Neuronal stem cell (in vitro differentiated cells): ENCODE results near the gene FGF1.

Source experiments
- DNase-seq: peaks from one replicate; pipeline ENCODE4 v3.0.0-alpha.2; 2013; ENCODE audit warnings: low spot score
- H2AFZ ChIP-seq: one replicate; pipeline ENCODE4 v1.6.1; 2013; ENCODE audit warnings: mild to moderate bottlenecking, low read length, inconsistent platforms
- H2AK5ac ChIP-seq: 2 replicates; pipeline ENCODE4 v1.6.1; 2013; ENCODE audit warnings: low read depth, mild to moderate bottlenecking, inconsistent platforms, low read length, moderate library complexity, mixed read lengths
- H2BK120ac ChIP-seq: 2 replicates; pipeline ENCODE4 v1.6.1; 2013; ENCODE audit warnings: low read depth, mild to moderate bottlenecking, inconsistent platforms, low read length, moderate library complexity, mixed read lengths
- H2BK12ac ChIP-seq: one replicate; pipeline ENCODE4 v1.6.1; 2013; ENCODE audit warnings: low read length, inconsistent platforms
- H2BK15ac ChIP-seq: 2 replicates; pipeline ENCODE4 v1.6.1; 2013; ENCODE audit warnings: mild to moderate bottlenecking, low read length, inconsistent platforms, mixed read lengths
- H2BK5ac ChIP-seq: one replicate; pipeline ENCODE4 v1.6.1; 2013; ENCODE audit warnings: inconsistent platforms, mild to moderate bottlenecking, low read length, moderate library complexity
- H3K14ac ChIP-seq: one replicate; pipeline ENCODE4 v1.6.1; 2013; ENCODE audit warnings: low read length, inconsistent platforms
- H3K18ac ChIP-seq: 2 replicates; pipeline ENCODE4 v1.6.1; 2013; ENCODE audit warnings: low read length, inconsistent platforms
- H3K23ac ChIP-seq: 2 replicates; pipeline ENCODE4 v1.6.1; 2013; ENCODE audit warnings: low read depth, mild to moderate bottlenecking, mixed read lengths, low read length, inconsistent platforms; ENCODE audit not compliant: poor library complexity
- H3K27ac ChIP-seq: replicated peaks from 3 replicates; pipeline ENCODE4 v1.5.1; 2013; ENCODE audit warnings: low read length, inconsistent platforms
- H3K27me3 ChIP-seq, 3 experiments: 2 replicates each; pipeline ENCODE4 v1.6.1; 2013; ENCODE audit warnings: low read length in 3 of 3, mild to moderate bottlenecking in 2 of 3, inconsistent platforms in 1 of 3, low read depth in 1 of 3, mixed read lengths in 1 of 3, moderate library complexity in 1 of 3; ENCODE audit not compliant: control insufficient read depth in 3 of 3, insufficient read depth in 3 of 3
- H3K36me3 ChIP-seq, 2 donors: replicated peaks in 1 of 2; 2 replicates each; pipeline ENCODE4 v1.6.1; 2013; ENCODE audit warnings: low read length in 2 of 2; ENCODE audit not compliant: control insufficient read depth in 2 of 2, insufficient read depth in 2 of 2
- H3K4ac ChIP-seq: 2 replicates; pipeline ENCODE4 v1.6.1; 2013; ENCODE audit warnings: inconsistent platforms, mild to moderate bottlenecking, low read length, moderate library complexity
- H3K4me1 ChIP-seq, 2 donors: 1 replicate in 1 of 2; 2 replicates in 1 of 2; pipeline ENCODE4 v1.6.1; 2013; ENCODE audit warnings: low read length in 2 of 2, low read depth in 1 of 2; ENCODE audit not compliant: control insufficient read depth in 2 of 2, insufficient read depth in 1 of 2
- H3K4me2 ChIP-seq: one replicate; pipeline ENCODE4 v1.6.1; 2013; ENCODE audit warnings: mild to moderate bottlenecking, low read length, inconsistent platforms; ENCODE audit not compliant: insufficient read depth, poor library complexity, severe bottlenecking
- H3K4me3 ChIP-seq, 2 donors: 2 replicates each; pipeline ENCODE4 v1.5.1; 2013; ENCODE audit warnings: low read length in 2 of 2, mild to moderate bottlenecking in 2 of 2, inconsistent platforms in 1 of 2, moderate library complexity in 1 of 2
- H3K79me1 ChIP-seq: one replicate; pipeline ENCODE4 v1.6.1; 2013; ENCODE audit warnings: low read depth, mild to moderate bottlenecking, inconsistent platforms, low read length, moderate library complexity
- H3K9ac ChIP-seq: one replicate; pipeline ENCODE4 v1.6.1; 2013; ENCODE audit warnings: mild to moderate bottlenecking, low read depth, low read length, inconsistent platforms; ENCODE audit not compliant: poor library complexity
- H3K9me3 ChIP-seq, 2 donors: replicated peaks in 1 of 2; 2 replicates each; pipeline versions ENCODE3 to v1.6.1; 2013; ENCODE audit warnings: low read length in 2 of 2, mild to moderate bottlenecking in 2 of 2, inconsistent platforms in 1 of 2, low read depth in 1 of 2, mixed read lengths in 1 of 2, moderate library complexity in 1 of 2; ENCODE audit not compliant: control insufficient read depth in 2 of 2, insufficient read depth in 1 of 2
- H4K8ac ChIP-seq: one replicate; pipeline ENCODE4 v1.6.1; 2013; ENCODE audit warnings: low read depth, mild to moderate bottlenecking, inconsistent platforms, low read length, moderate library complexity
- H4K91ac ChIP-seq: one replicate; pipeline ENCODE4 v1.6.1; 2013; ENCODE audit warnings: low read length, low read depth, mild to moderate bottlenecking, inconsistent platforms; ENCODE audit not compliant: poor library complexity
- WGBS, 2 donors: extraction: QIAGEN DNeasy Blood & Tissue Kit; methylation state at CpG; one replicate each; pipeline ENCODE4 v1.1.7; 2013; ENCODE audit warnings: missing lambda C conversion rate in 2 of 2, mixed read lengths in 1 of 2; ENCODE audit not compliant: insufficient read length in 2 of 2, insufficient replicate concordance in 1 of 2; ENCODE audit errors: extremely low coverage in 2 of 2; 5-methylcytosine and 5-hydroxymethylcytosine counted together

FGF1 gene

GRCh38 chr5:142561029-142561428 lies 124.9 kb downstream of the FGF1 start:
- H3K27me3 ChIP-seq, result no peaks in the 10 kb centered on the region
- no peak for DNase-seq
- no peak overlapping the region for H2AFZ ChIP-seq
- no peak overlapping the region for H2BK120ac ChIP-seq
- H3K18ac ChIP-seq, result no peak overlapping the region
- no peak overlapping the region for H3K4me2 ChIP-seq
- WGBS, 2 donors, result no CpG with 5 or more reads among the region's 2 CpGs
- H4K91ac ChIP-seq, result no peak overlapping the region
- H3K23ac ChIP-seq, result no peak overlapping the region
- no peak overlapping the region for H2BK5ac ChIP-seq
- H3K4me3 ChIP-seq, result no peak overlapping the region
- no peak overlapping the region for H2AK5ac ChIP-seq
- no peaks in the 10 kb centered on the region for H3K36me3 ChIP-seq
- no peak overlapping the region for H3K27ac ChIP-seq
- peaks cover 0 to 4% of the 10 kb centered on the region in 2 donors for H3K9me3 ChIP-seq
- H3K79me1 ChIP-seq, result no peaks in the 10 kb centered on the region
- no peak overlapping the region for H3K9ac ChIP-seq
- no peak overlapping the region for H2BK12ac ChIP-seq
- H3K4ac ChIP-seq, result no peak overlapping the region
- no peak overlapping the region for H3K14ac ChIP-seq
- no peak overlapping the region for H2BK15ac ChIP-seq
- H3K4me1 ChIP-seq, result no peaks in the 10 kb centered on the region
- H4K8ac ChIP-seq, result no peak overlapping the region

GRCh38 chr5:142552107-142552506 lies 133.8 kb downstream of the FGF1 start:
- no peak overlapping the region for H3K4ac ChIP-seq
- peak overlapping the region; percentile 52 for H3K4me2 ChIP-seq
- no peak overlapping the region for H2BK15ac ChIP-seq
- H3K9me3 ChIP-seq, result no peaks in the 10 kb centered on the region
- no peaks in the 10 kb centered on the region for H3K79me1 ChIP-seq
- H3K27ac ChIP-seq, result no peak overlapping the region
- H3K18ac ChIP-seq, result no peak overlapping the region
- H3K27me3 ChIP-seq, result no peaks in the 10 kb centered on the region
- H2AK5ac ChIP-seq, result no peak overlapping the region
- no peak overlapping the region for H4K8ac ChIP-seq
- H2BK5ac ChIP-seq, result no peak overlapping the region
- WGBS, 2 donors, result no CpG with 5 or more reads among the region's 6 CpGs
- H2BK12ac ChIP-seq, result no peak overlapping the region
- no peak overlapping the region for H3K9ac ChIP-seq
- peak overlapping the region; percentile 90 for H2AFZ ChIP-seq
- H2BK120ac ChIP-seq, result no peak overlapping the region
- H3K14ac ChIP-seq, result no peak overlapping the region
- no peak for DNase-seq
- no peak overlapping the region for H3K23ac ChIP-seq
- H3K36me3 ChIP-seq, result no peaks in the 10 kb centered on the region
- H3K4me3 ChIP-seq, result no peak overlapping the region
- peaks cover 0 to 24% of the 10 kb centered on the region in 2 donors for H3K4me1 ChIP-seq
- H4K91ac ChIP-seq, result no peak overlapping the region

GRCh38 chr5:142551338-142552067 lies 134.4 kb downstream of the FGF1 start:
- Histone ChIP-seq H2AFZ (peak overlapping the region; percentile 90), H3K18ac (peak overlapping the region; percentile 31), H3K79me1 (no peaks in the 10 kb centered on the region), H3K4me2 (peak overlapping the region; percentile 52), H3K27me3 (no peaks in the 10 kb centered on the region), H2BK12ac (no peak overlapping the region), H3K4ac (no peak overlapping the region), H3K9ac (no peak overlapping the region), H2BK5ac (no peak overlapping the region), H4K91ac (no peak overlapping the region), H3K27ac (no peak overlapping the region), H3K14ac (no peak overlapping the region), H2AK5ac (no peak overlapping the region), H3K4me3 (peak overlapping the region in 1 of 2 donors; percentile 44), H2BK120ac (no peak overlapping the region), H3K4me1 (peaks cover 0 to 24% of the 10 kb centered on the region in 2 donors), H3K36me3 (no peaks in the 10 kb centered on the region), H2BK15ac (no peak overlapping the region), H3K9me3 (no peaks in the 10 kb centered on the region), H4K8ac (no peak overlapping the region), H3K23ac (no peak overlapping the region)
- WGBS, 2 donors, result no CpG with 5 or more reads among the region's 31 CpGs
- DNase-seq, result peak; percentile 47

- no peak overlapping the region for H2AFZ ChIP-seq
- no peaks in the 10 kb centered on the region for H3K9me3 ChIP-seq
- no peak overlapping the region for H2BK120ac ChIP-seq
- no peak overlapping the region for H3K9ac ChIP-seq
- H2BK12ac ChIP-seq, result no peak overlapping the region
- H3K14ac ChIP-seq, result no peak overlapping the region
- H3K4me3 ChIP-seq, result no peak overlapping the region
- H3K36me3 ChIP-seq, result no peaks in the 10 kb centered on the region
- H2AK5ac ChIP-seq, result no peak overlapping the region
- H2BK15ac ChIP-seq, result no peak overlapping the region
- no peak overlapping the region for H3K4me2 ChIP-seq
- H3K23ac ChIP-seq, result no peak overlapping the region
- peaks cover 0 to 24% of the 10 kb centered on the region in 2 donors for H3K4me1 ChIP-seq
- no peak for DNase-seq
- H3K27ac ChIP-seq, result no peak overlapping the region
- H4K91ac ChIP-seq, result no peak overlapping the region
- no peaks in the 10 kb centered on the region for H3K27me3 ChIP-seq
- no peak overlapping the region for H3K18ac ChIP-seq
- no peak overlapping the region for H3K4ac ChIP-seq
- no peaks in the 10 kb centered on the region for H3K79me1 ChIP-seq
- no CpG with 5 or more reads among the region's 2 CpGs for WGBS, 2 donors
- H4K8ac ChIP-seq, result no peak overlapping the region
- no peak overlapping the region for H2BK5ac ChIP-seq
Observed at GRCh38 chr5:142550471-142550870, 135.4 kb downstream of the FGF1 start.
